HepG2 (cell line): Measurements from ENCODE around the gene AATF.

ENCODE experiments used
- ARNT ChIP-seq: fragments of 450-650 bp; IDR thresholded peaks from 2 replicates; pipeline ENCODE4 v1.6.1; 2017
- FOXA1 ChIP-seq, 2 experiments: fragments of 450-650 bp in 1 of 2; sonication (generic) in 1 of 2; formaldehyde crosslinking in 1 of 2; IDR thresholded peaks; 2 replicates each; pipeline versions ENCODE4 v1.4.0 to v1.6.1; 2016 to 2020; ENCODE audit warnings: missing genetic modification reagents in 1 of 2
- MZF1 ChIP-seq: sonication (generic); formaldehyde crosslinking; IDR thresholded peaks from 2 replicates; pipeline ENCODE4 v1.8.1; 2023; ENCODE audit warnings: mild to moderate bottlenecking, missing genetic modification reagents, borderline replicate concordance
- POLR2A ChIP-seq, 2 experiments: IDR thresholded peaks; 2 replicates each; pipeline ENCODE4 v1.6.1; 2011; ENCODE audit warnings: low read depth in 2 of 2, low read length in 2 of 2, mild to moderate bottlenecking in 1 of 2, moderate library complexity in 1 of 2; ENCODE audit not compliant: insufficient read depth in 1 of 2
- POLR2AphosphoS2 ChIP-seq: IDR thresholded peaks from 2 replicates; pipeline ENCODE4 v1.6.1; 2011; ENCODE audit warnings: low read depth, low read length, improper control_type of control experiment
- REXO4 ChIP-seq: sonication (generic); formaldehyde crosslinking; IDR thresholded peaks from 2 replicates; pipeline ENCODE4 v1.8.0; 2022; ENCODE audit warnings: missing genetic modification reagents, mild to moderate bottlenecking, borderline replicate concordance
- SMYD3 ChIP-seq: sonication (generic); formaldehyde crosslinking; IDR thresholded peaks from 2 replicates; pipeline ENCODE4 v1.8.1; 2023; ENCODE audit warnings: mild to moderate bottlenecking, missing genetic modification reagents
- ZNF879 ChIP-seq: sonication (generic); formaldehyde crosslinking; IDR thresholded peaks from 2 replicates; pipeline ENCODE4 v1.8.1; 2023; ENCODE audit warnings: missing genetic modification reagents
- TF ChIP-seq, protein P1 (sequence below): sonication (generic); formaldehyde crosslinking; IDR thresholded peaks from 2 replicates; pipeline ENCODE4 v1.5.0; 2020; ENCODE audit warnings: mild to moderate bottlenecking, missing genetic modification reagents, moderate library complexity
- TF ChIP-seq, protein P2 (sequence below), 2 experiments: sonication (generic) in 1 of 2; formaldehyde crosslinking in 1 of 2; IDR thresholded peaks; 2 replicates each; pipeline versions ENCODE4 v1.5.1 to v1.6.1; 2011 to 2020; ENCODE audit warnings: borderline replicate concordance in 1 of 2, low read depth in 1 of 2, low read length in 1 of 2, mild to moderate bottlenecking in 1 of 2, missing genetic modification reagents in 1 of 2, moderate library complexity in 1 of 2

GRCh38 chr17:36930583-36930900 lies 18.2 kb upstream of the AATF start:
- TF ChIP-seq, protein P1, sequence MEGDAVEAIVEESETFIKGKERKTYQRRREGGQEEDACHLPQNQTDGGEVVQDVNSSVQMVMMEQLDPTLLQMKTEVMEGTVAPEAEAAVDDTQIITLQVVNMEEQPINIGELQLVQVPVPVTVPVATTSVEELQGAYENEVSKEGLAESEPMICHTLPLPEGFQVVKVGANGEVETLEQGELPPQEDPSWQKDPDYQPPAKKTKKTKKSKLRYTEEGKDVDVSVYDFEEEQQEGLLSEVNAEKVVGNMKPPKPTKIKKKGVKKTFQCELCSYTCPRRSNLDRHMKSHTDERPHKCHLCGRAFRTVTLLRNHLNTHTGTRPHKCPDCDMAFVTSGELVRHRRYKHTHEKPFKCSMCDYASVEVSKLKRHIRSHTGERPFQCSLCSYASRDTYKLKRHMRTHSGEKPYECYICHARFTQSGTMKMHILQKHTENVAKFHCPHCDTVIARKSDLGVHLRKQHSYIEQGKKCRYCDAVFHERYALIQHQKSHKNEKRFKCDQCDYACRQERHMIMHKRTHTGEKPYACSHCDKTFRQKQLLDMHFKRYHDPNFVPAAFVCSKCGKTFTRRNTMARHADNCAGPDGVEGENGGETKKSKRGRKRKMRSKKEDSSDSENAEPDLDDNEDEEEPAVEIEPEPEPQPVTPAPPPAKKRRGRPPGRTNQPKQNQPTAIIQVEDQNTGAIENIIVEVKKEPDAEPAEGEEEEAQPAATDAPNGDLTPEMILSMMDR (CRISPR knock-in tag): no peak
- TF ChIP-seq POLR2AphosphoS2 (no peak), POLR2A (IDR thresholded peaks at IDR 0.05; ENCODE audit: insufficient read depth in 1 of 2, low read depth in 2 of 2, low read length in 2 of 2) (no peak), ZNF879 (CRISPR knock-in tag) (no peak), ARNT (no peak), FOXA1 (IDR thresholded peaks at IDR 0.05) (no peak), FOXA1 (CRISPR knock-in tag; IDR thresholded peaks at IDR 0.05) (no peak), REXO4 (CRISPR knock-in tag) (no peak), SMYD3 (no peak), MZF1 (CRISPR knock-in tag) (no peak)
- TF ChIP-seq, protein P2, sequence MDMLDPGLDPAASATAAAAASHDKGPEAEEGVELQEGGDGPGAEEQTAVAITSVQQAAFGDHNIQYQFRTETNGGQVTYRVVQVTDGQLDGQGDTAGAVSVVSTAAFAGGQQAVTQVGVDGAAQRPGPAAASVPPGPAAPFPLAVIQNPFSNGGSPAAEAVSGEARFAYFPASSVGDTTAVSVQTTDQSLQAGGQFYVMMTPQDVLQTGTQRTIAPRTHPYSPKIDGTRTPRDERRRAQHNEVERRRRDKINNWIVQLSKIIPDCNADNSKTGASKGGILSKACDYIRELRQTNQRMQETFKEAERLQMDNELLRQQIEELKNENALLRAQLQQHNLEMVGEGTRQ (IDR thresholded peaks at IDR 0.05; ENCODE audit: low read depth, low read length): no peak
- TF ChIP-seq, protein P2 (CRISPR knock-in tag; IDR thresholded peaks at IDR 0.05; ENCODE audit: borderline replicate concordance): no peak
